B cell (primary cell): Measurements from ENCODE around the gene NACAD.

Experiments
- EZH2 ChIP-seq: IDR thresholded peaks from 2 replicates; pipeline ENCODE4 v1.6.1; 2012; ENCODE audit warnings: borderline replicate concordance, low read depth, mild to moderate bottlenecking, moderate library complexity, low read length; ENCODE audit not compliant: insufficient read depth, poor library complexity, severe bottlenecking
- TF ChIP-seq, protein P1 (sequence below): fragments of 200-600 bp; IDR thresholded peaks from one replicate; pipeline ENCODE4 v1.8.0; 2022; ENCODE audit warnings: antibody characterized with exemption, mild to moderate bottlenecking

DNA sequence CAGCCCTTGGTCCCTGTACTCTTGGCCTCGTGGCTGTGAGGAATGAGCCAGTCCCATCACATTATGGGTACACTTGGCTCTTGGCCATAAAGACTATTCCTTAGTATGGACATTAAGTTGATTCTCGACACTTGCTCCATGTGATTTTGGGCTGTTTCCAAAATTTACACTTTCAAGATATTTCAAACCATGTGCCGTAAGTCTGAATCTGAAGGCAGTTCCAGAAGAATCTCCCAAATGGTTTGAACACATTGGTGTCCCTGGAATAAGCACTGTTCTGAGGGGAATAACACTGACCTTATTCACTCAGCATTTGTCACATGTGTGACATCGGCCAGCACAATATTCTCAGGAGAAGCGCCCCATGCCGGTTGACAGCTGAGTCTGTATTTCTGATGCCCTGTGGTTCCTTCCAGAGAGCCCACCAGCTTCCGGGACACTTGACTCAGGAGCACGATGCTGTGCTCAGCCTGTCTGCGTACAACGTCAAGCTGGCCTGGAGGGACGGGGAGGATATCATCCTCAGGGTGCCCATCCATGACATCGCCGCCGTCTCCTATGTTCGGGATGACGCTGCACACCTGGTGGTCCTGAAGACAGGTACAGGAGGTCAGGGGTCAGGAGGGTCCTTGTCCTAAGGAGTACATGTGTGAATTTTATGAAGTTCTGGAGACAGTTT, 24.6 kb downstream of the NACAD start:
- TF ChIP-seq, protein P1, sequence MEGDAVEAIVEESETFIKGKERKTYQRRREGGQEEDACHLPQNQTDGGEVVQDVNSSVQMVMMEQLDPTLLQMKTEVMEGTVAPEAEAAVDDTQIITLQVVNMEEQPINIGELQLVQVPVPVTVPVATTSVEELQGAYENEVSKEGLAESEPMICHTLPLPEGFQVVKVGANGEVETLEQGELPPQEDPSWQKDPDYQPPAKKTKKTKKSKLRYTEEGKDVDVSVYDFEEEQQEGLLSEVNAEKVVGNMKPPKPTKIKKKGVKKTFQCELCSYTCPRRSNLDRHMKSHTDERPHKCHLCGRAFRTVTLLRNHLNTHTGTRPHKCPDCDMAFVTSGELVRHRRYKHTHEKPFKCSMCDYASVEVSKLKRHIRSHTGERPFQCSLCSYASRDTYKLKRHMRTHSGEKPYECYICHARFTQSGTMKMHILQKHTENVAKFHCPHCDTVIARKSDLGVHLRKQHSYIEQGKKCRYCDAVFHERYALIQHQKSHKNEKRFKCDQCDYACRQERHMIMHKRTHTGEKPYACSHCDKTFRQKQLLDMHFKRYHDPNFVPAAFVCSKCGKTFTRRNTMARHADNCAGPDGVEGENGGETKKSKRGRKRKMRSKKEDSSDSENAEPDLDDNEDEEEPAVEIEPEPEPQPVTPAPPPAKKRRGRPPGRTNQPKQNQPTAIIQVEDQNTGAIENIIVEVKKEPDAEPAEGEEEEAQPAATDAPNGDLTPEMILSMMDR = no peak
- no peak for TF ChIP-seq EZH2
